Measurements from ENCODE around the gene ENTREP1. TPM values are rescaled to one million over a fixed set of nuclear protein-coding genes. Genes with fewer than 3 reads are reported as not detected.

ENTREP1 gene
- total RNA-seq, 1 experiment from 2014 or later = not detected

- no peaks in the 10 kb centered on the region for H3K27me3 Mint-ChIP-seq (ENCODE audit: insufficient read depth, unreplicated experiment)
- TF ChIP-seq, protein P1, sequence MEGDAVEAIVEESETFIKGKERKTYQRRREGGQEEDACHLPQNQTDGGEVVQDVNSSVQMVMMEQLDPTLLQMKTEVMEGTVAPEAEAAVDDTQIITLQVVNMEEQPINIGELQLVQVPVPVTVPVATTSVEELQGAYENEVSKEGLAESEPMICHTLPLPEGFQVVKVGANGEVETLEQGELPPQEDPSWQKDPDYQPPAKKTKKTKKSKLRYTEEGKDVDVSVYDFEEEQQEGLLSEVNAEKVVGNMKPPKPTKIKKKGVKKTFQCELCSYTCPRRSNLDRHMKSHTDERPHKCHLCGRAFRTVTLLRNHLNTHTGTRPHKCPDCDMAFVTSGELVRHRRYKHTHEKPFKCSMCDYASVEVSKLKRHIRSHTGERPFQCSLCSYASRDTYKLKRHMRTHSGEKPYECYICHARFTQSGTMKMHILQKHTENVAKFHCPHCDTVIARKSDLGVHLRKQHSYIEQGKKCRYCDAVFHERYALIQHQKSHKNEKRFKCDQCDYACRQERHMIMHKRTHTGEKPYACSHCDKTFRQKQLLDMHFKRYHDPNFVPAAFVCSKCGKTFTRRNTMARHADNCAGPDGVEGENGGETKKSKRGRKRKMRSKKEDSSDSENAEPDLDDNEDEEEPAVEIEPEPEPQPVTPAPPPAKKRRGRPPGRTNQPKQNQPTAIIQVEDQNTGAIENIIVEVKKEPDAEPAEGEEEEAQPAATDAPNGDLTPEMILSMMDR (IDR thresholded peaks at IDR 0.05; ENCODE audit: insufficient read depth in 1 of 2, low read depth in 1 of 2, low read length in 1 of 2, severe bottlenecking in 1 of 2, unreplicated experiment in 1 of 2) = no peak
- no peak overlapping the region for H3K4me3 Mint-ChIP-seq (ENCODE audit: unreplicated experiment)
- DNase-seq = no peak
- no peaks in the 10 kb centered on the region for H3K9me3 Mint-ChIP-seq (ENCODE audit: unreplicated experiment)
- no peaks in the 10 kb centered on the region for H3K36me3 ChIP-seq (ENCODE audit: control insufficient read depth, insufficient read depth, low read length)
- H3K4me1 ChIP-seq = no peaks in the 10 kb centered on the region
- H3K4me1 Mint-ChIP-seq (ENCODE audit: low read depth, unreplicated experiment) = no peaks in the 10 kb centered on the region
- CTCF ChIA-PET = no interaction called here
- BruUV-seq (replicated peaks) = no TSS peak
- H3K27ac Mint-ChIP-seq (ENCODE audit: unreplicated experiment) = no peak overlapping the region
- H3K36me3 Mint-ChIP-seq (ENCODE audit: insufficient read depth, unreplicated experiment) = no peaks in the 10 kb centered on the region
- no peaks in the 10 kb centered on the region for H3K27me3 ChIP-seq (replicated peaks; ENCODE audit: control insufficient read depth, insufficient read depth, low read length)
- H3K9me3 ChIP-seq = no peaks in the 10 kb centered on the region
- intact Hi-C loops (cut with micrococcal nuclease; ENCODE audit: unreplicated experiment) = no loop called here
- no peak overlapping the region for H3K4me3 ChIP-seq (ENCODE audit: low read depth, low read length)
- POLR2A ChIA-PET = no interaction called here
Observed at GRCh38 chr9:69385581-69386033, 60.6 kb downstream of the ENTREP1 start.

DNA sequence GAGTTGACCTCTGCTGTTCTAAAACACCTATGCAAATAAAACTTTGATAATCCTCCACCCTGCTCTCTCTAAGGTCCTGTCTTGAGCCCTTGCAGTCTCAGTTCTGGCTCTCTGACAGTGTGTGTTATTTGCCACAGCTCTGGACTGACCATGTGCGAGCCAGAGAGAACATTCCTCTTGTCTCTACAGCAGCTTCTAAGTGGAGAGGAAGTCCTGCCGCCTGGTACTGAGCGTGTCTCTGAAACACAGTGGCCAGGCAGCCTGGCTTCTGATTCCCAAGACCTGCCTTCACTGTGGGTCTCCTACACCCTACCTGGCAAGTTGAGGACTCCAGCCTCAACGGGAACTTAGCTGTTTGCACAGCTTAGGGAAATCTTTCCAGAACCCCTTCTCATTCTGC, 61.6 kb downstream of the ENTREP1 start:
- H3K27me3 ChIP-seq (replicated peaks; ENCODE audit: control insufficient read depth, insufficient read depth, low read length) = no peaks in the 10 kb centered on the region
- POLR2A ChIA-PET = no interaction called here
- H3K27ac Mint-ChIP-seq (ENCODE audit: unreplicated experiment) = no peak overlapping the region
- no peaks in the 10 kb centered on the region for H3K27me3 Mint-ChIP-seq (ENCODE audit: insufficient read depth, unreplicated experiment)
- no peak overlapping the region for H3K4me3 Mint-ChIP-seq (ENCODE audit: unreplicated experiment)
- H3K9me3 Mint-ChIP-seq (ENCODE audit: unreplicated experiment) = no peaks in the 10 kb centered on the region
- H3K4me3 ChIP-seq (ENCODE audit: low read depth, low read length) = no peak overlapping the region
- intact Hi-C loops (cut with micrococcal nuclease; ENCODE audit: unreplicated experiment) = no loop called here
- no peaks in the 10 kb centered on the region for H3K4me1 Mint-ChIP-seq (ENCODE audit: low read depth, unreplicated experiment)
- no peaks in the 10 kb centered on the region for H3K9me3 ChIP-seq
- CTCF ChIA-PET = no interaction called here
- BruUV-seq (replicated peaks) = no TSS peak
- TF ChIP-seq, protein P1 (IDR thresholded peaks at IDR 0.05; ENCODE audit: insufficient read depth in 1 of 2, low read depth in 1 of 2, low read length in 1 of 2, severe bottlenecking in 1 of 2, unreplicated experiment in 1 of 2) = no peak
- no peaks in the 10 kb centered on the region for H3K4me1 ChIP-seq
- H3K36me3 ChIP-seq (ENCODE audit: control insufficient read depth, insufficient read depth, low read length) = no peaks in the 10 kb centered on the region
- no peaks in the 10 kb centered on the region for H3K36me3 Mint-ChIP-seq (ENCODE audit: insufficient read depth, unreplicated experiment)
- no peak for DNase-seq

DNA sequence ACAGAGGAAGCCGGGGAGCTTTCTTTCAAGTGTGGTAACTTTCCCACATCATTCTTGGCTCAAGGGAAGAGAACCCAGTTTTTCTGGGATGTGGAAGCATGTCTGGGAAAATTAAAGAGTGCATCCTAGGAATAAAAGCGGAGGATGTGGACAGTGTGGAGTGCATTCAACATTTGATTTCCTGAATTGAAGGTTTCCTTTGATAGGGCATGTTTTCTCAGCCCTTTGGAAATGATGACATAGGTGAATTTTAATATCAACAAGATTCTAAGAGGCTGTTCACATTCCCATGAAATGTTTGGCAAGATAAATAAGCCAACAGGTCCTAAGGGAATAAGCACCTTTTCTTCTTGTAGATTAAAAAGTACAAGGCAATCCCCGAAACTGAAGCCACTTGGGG, 63.6 kb downstream of the ENTREP1 start:
- no TSS peak for BruUV-seq (replicated peaks)
- H3K4me1 Mint-ChIP-seq (ENCODE audit: low read depth, unreplicated experiment) = no peaks in the 10 kb centered on the region
- Histone ChIP-seq H3K4me1 (no peaks in the 10 kb centered on the region), H3K27me3 (replicated peaks; ENCODE audit: control insufficient read depth, insufficient read depth, low read length) (no peaks in the 10 kb centered on the region), H3K4me3 (ENCODE audit: low read depth, low read length) (no peak overlapping the region), H3K36me3 (ENCODE audit: control insufficient read depth, insufficient read depth, low read length) (no peaks in the 10 kb centered on the region), H3K9me3 (no peaks in the 10 kb centered on the region)
- POLR2A ChIA-PET = no interaction called here
- intact Hi-C loops (cut with micrococcal nuclease; ENCODE audit: unreplicated experiment) = no loop called here
- no peak for DNase-seq
- CTCF ChIA-PET = no interaction called here
- no peaks in the 10 kb centered on the region for H3K9me3 Mint-ChIP-seq (ENCODE audit: unreplicated experiment)
- TF ChIP-seq, protein P1 (IDR thresholded peaks at IDR 0.05; ENCODE audit: insufficient read depth in 1 of 2, low read depth in 1 of 2, low read length in 1 of 2, severe bottlenecking in 1 of 2, unreplicated experiment in 1 of 2) = no peak
- H3K4me3 Mint-ChIP-seq (ENCODE audit: unreplicated experiment) = no peak overlapping the region
- no peaks in the 10 kb centered on the region for H3K36me3 Mint-ChIP-seq (ENCODE audit: insufficient read depth, unreplicated experiment)
- no peaks in the 10 kb centered on the region for H3K27me3 Mint-ChIP-seq (ENCODE audit: insufficient read depth, unreplicated experiment)
- no peak overlapping the region for H3K27ac Mint-ChIP-seq (ENCODE audit: unreplicated experiment)

All from Caco-2 (cell line).